HG03460 (cell line): ENCODE data around the gene EIF3B.
"Not testable (repeated sequence)": the region's sequence is repeated elsewhere in the genome, so short reads cannot be mapped to it uniquely, and the experiment has no call there.

ENCODE experiments used
- ATAC-seq: cut with Tn5 transposase; IDR thresholded peaks from one replicate; pipeline ENCODE4 v1.9.1; 2021; ENCODE audit not compliant: unreplicated experiment

EIF3B gene

GRCh38 chr7:2376351-2377154 lies 21.9 kb downstream of the EIF3B start:
- no peak for ATAC-seq

- ATAC-seq = not testable (repeated sequence)
Measured at GRCh38 chr7:2377492-2377891, 22.9 kb downstream of the EIF3B start.

GRCh38 chr7:2378125-2378524 lies 23.5 kb downstream of the EIF3B start:
- ATAC-seq = not testable (repeated sequence)

- no peak for ATAC-seq
Measured at GRCh38 chr7:2379161-2379560, 24.5 kb downstream of the EIF3B start.

- ATAC-seq = no peak
Measured at GRCh38 chr7:2379821-2380450, 25.3 kb downstream of the EIF3B start.

- ATAC-seq = no peak
Measured at GRCh38 chr7:2380461-2380860, 25.8 kb downstream of the EIF3B start.

- no peak for ATAC-seq
Measured at GRCh38 chr7:2381227-2381626, 26.6 kb downstream of the EIF3B start.

- ATAC-seq = no peak
Measured at GRCh38 chr7:2381881-2382509, 27.4 kb downstream of the EIF3B start.

- ATAC-seq = no peak
Measured at GRCh38 chr7:2383543-2384274, 29.1 kb downstream of the EIF3B start.

- ATAC-seq = no peak
Measured at GRCh38 chr7:2384354-2385243, 30.0 kb downstream of the EIF3B start.

GRCh38 chr7:2386122-2386521 lies 31.5 kb downstream of the EIF3B start:
- ATAC-seq = not testable (repeated sequence)

- no peak for ATAC-seq
Measured at GRCh38 chr7:2386964-2387669, 32.5 kb downstream of the EIF3B start.

GRCh38 chr7:2387897-2388636 lies 33.4 kb downstream of the EIF3B start:
- ATAC-seq = no peak

- no peak for ATAC-seq
Measured at GRCh38 chr7:2388637-2388954, 34.0 kb downstream of the EIF3B start.

GRCh38 chr7:2390020-2390816 lies 35.6 kb downstream of the EIF3B start:
- not testable (repeated sequence) for ATAC-seq

- no peak for ATAC-seq
Measured at GRCh38 chr7:2393706-2394105, 39.1 kb downstream of the EIF3B start.

GRCh38 chr7:2394566-2395082 lies 40.0 kb downstream of the EIF3B start:
- ATAC-seq = no peak

GRCh38 chr7:2398506-2398905 lies 43.9 kb downstream of the EIF3B start:
- no peak for ATAC-seq
